ENCODE results near the gene PRICKLE1.

PRICKLE1 gene

DNA sequence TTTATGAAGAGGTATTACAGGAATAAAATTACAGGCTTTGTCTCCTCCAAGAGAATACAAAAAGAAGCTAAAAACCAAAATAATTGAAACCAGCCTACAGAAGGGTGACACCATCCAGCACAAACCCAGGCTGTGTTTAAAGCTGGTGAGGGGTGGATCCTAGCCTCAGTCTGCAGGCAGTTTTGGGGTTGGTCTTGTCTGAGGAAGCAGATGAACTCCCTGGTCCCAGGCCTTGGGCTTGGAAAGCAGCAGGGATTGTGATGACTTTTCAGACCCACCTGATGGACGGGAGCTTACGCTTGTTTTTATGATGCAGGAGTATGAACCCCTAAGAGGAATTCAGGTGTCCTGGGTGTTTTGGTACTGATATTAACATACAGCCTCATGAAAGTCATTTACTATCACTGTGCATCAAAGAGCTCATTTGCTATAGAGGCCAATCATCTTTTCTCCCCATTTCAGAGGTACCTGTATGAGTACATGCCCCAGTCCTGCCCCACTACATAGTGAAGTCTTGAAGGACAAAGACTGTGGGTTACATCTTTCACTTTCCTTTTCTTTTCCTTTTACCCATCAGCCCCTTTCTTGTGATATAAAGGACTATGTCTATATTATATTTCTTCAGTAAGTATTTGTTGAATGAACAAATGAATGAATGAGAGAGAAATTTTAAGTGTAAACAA, 18.1 kb downstream of the PRICKLE1 start:
- H3K9ac ChIP-seq (ENCODE audit: low read depth, low read length), result no peak overlapping the region
- H3K27me3 ChIP-seq (ENCODE audit: control insufficient read depth, insufficient read depth, low read length), result no peaks in the 10 kb centered on the region
- H3K4me1 ChIP-seq (ENCODE audit: control insufficient read depth, insufficient read depth, low read length), result no peaks in the 10 kb centered on the region
- no peaks in the 10 kb centered on the region for H3K36me3 ChIP-seq (ENCODE audit: insufficient read depth, low read length)
- H3K4me3 ChIP-seq (ENCODE audit: low read length), result no peak overlapping the region
- H3K9me3 ChIP-seq (replicated peaks; ENCODE audit: low read length), result no peaks in the 10 kb centered on the region
- no peak overlapping the region for H3K4me2 ChIP-seq (ENCODE audit: low read length)

DNA sequence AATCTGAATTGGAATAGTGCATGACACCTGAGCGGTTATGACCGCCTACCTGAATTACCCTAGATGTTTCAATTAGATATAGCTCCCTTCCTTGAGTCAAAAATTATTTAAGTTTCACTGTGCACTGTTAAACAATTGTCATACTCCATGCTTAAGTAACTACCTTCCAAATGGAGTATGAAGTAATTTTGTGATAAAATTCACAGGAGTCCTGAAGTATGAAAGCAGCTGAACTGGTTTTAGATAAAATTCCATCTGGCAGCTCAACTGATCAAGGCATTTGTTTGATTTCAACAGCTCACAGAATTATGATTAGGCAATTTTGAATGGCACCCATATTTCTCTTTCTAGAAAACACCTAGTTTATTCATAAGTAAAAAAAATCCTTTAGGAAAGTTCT, 19.5 kb downstream of the PRICKLE1 start:
- H3K36me3 ChIP-seq (ENCODE audit: insufficient read depth, low read length), result no peaks in the 10 kb centered on the region
- no peak overlapping the region for H3K9ac ChIP-seq (ENCODE audit: low read depth, low read length)
- H3K4me3 ChIP-seq (ENCODE audit: low read length), result no peak overlapping the region
- H3K9me3 ChIP-seq (replicated peaks; ENCODE audit: low read length), result no peaks in the 10 kb centered on the region
- H3K4me2 ChIP-seq (ENCODE audit: low read length), result no peak overlapping the region
- peaks cover 10% of the 10 kb centered on the region for H3K4me1 ChIP-seq (ENCODE audit: control insufficient read depth, insufficient read depth, low read length)
- no peaks in the 10 kb centered on the region for H3K27me3 ChIP-seq (ENCODE audit: control insufficient read depth, insufficient read depth, low read length)

DNA sequence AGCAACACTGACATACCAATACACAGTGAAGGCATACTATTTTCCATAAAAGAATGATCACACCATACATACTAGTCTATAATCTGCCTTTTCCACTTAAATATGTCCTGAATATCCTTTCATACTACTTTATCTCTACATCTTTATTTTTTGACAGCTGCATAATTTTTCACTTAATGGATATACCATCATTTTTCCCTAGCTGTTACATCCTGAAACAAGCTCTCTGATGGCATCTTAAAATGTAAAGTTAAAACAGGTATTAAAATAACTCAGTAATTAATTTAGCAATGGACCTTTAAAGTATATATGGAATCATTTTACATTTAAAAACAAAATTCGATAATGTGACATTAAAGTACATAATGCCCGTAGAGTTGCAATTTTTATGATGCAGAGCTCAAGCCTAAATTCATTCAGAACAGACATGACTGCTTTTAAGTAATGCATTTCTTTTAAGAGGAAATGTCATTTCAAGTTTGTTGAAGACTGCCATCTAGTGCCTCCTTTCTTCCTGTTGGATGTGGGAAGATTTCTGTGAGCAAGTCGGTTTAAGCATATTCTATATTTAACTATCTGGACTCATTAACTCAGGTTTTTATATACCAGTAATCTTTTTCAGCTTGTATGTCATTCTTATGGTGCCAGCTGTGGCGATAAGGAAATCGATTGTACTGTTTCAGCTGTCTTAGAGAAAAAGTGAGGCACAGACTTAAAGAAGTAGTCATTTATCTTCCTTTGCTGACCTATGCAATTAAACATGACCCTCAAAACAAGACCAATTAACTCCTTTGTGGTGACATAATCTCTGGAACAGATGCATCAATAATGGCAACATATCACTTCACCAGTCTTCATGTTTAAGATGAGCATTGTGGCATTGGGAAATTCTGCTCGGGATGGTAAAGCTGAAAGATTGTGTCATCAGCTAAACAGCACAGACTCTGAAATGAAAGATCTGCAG, 20.3 kb downstream of the PRICKLE1 start:
- Histone ChIP-seq H3K4me3 (ENCODE audit: low read length) (no peak overlapping the region), H3K4me2 (ENCODE audit: low read length) (no peak overlapping the region), H3K9me3 (replicated peaks; ENCODE audit: low read length) (no peaks in the 10 kb centered on the region), H3K36me3 (ENCODE audit: insufficient read depth, low read length) (no peaks in the 10 kb centered on the region), H3K9ac (ENCODE audit: low read depth, low read length) (no peak overlapping the region), H3K4me1 (ENCODE audit: control insufficient read depth, insufficient read depth, low read length) (peaks cover 17% of the 10 kb centered on the region), H3K27me3 (ENCODE audit: control insufficient read depth, insufficient read depth, low read length) (no peaks in the 10 kb centered on the region)

DNA sequence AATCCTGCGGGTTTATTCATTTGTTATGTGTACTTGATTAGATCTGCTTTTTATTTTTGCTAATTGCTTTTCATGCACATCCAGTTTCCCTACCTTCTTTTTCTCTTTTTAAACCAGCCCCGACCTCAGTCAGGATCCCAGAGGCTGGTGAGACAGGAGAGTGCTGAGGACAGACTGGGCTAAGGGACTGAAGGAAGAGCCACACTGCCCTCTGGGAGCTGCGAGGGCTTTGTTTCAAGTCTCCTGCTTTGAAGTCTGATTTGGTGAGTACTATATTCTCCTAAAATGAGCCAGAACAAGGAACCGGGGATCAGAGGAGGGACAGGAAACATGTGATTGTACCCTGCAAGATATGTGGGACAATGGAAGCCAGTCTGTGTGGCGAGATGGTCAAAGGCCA, 23.9 kb downstream of the PRICKLE1 start:
- Histone ChIP-seq H3K27me3 (ENCODE audit: control insufficient read depth, insufficient read depth, low read length) (no peaks in the 10 kb centered on the region), H3K9ac (ENCODE audit: low read depth, low read length) (no peak overlapping the region), H3K4me2 (ENCODE audit: low read length) (no peak overlapping the region), H3K4me3 (ENCODE audit: low read length) (no peak overlapping the region), H3K9me3 (replicated peaks; ENCODE audit: low read length) (no peaks in the 10 kb centered on the region), H3K4me1 (ENCODE audit: control insufficient read depth, insufficient read depth, low read length) (peaks cover 33% of the 10 kb centered on the region), H3K36me3 (ENCODE audit: insufficient read depth, low read length) (no peaks in the 10 kb centered on the region)

DNA sequence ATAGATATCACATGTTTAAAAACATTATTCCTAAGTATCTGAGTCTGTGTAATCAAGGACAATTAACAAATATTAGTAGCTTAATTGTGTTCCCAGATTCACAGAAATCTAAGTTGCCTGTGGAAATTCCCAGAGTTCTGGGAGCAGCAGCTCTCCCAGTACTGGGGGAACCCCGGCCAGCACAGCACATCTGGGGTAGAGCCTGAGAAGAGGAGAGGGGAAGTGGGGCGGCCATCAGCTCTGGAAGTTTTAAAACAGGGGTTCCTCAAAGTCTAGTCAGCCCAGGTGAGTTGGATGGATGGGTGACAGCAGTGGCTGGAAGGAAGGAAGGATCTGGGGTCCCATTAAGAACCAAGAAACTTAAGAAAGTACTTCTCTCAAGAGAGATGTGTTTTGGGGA, 24.6 kb downstream of the PRICKLE1 start:
- no peaks in the 10 kb centered on the region for H3K36me3 ChIP-seq (ENCODE audit: insufficient read depth, low read length)
- peak overlapping the region; percentile 6 for H3K9ac ChIP-seq (ENCODE audit: low read depth, low read length)
- H3K4me3 ChIP-seq (ENCODE audit: low read length), result peak overlapping the region; percentile 7
- H3K4me1 ChIP-seq (ENCODE audit: control insufficient read depth, insufficient read depth, low read length), result peaks cover 33% of the 10 kb centered on the region
- H3K9me3 ChIP-seq (replicated peaks; ENCODE audit: low read length), result no peaks in the 10 kb centered on the region
- H3K4me2 ChIP-seq (ENCODE audit: low read length), result peak overlapping the region; percentile 54
- H3K27me3 ChIP-seq (ENCODE audit: control insufficient read depth, insufficient read depth, low read length), result no peaks in the 10 kb centered on the region

DNA sequence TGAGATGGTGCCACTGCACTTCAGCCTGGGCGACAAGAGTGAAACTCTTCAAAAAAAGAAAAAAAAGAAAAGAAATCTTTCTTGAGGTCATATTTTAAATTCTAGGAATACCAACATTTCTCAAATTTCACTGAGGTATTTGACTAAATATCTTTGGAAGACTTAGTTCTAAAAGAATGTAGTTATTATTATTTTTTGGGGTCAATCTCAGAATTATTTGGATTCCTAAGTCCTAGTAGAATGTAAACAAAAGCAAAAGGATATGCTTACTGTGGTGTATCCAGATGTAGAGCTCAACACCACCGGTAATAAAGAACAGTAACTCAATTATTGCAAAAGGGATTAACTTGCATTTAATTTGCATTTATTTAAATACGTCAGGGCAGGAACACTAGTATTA, 25.0 kb downstream of the PRICKLE1 start:
- H3K9ac ChIP-seq (ENCODE audit: low read depth, low read length), result no peak overlapping the region
- H3K9me3 ChIP-seq (replicated peaks; ENCODE audit: low read length), result no peaks in the 10 kb centered on the region
- H3K36me3 ChIP-seq (ENCODE audit: insufficient read depth, low read length), result no peaks in the 10 kb centered on the region
- no peaks in the 10 kb centered on the region for H3K27me3 ChIP-seq (ENCODE audit: control insufficient read depth, insufficient read depth, low read length)
- H3K4me3 ChIP-seq (ENCODE audit: low read length), result peak overlapping the region; percentile 7
- peaks cover 33% of the 10 kb centered on the region for H3K4me1 ChIP-seq (ENCODE audit: control insufficient read depth, insufficient read depth, low read length)
- peak overlapping the region; percentile 54 for H3K4me2 ChIP-seq (ENCODE audit: low read length)

DNA sequence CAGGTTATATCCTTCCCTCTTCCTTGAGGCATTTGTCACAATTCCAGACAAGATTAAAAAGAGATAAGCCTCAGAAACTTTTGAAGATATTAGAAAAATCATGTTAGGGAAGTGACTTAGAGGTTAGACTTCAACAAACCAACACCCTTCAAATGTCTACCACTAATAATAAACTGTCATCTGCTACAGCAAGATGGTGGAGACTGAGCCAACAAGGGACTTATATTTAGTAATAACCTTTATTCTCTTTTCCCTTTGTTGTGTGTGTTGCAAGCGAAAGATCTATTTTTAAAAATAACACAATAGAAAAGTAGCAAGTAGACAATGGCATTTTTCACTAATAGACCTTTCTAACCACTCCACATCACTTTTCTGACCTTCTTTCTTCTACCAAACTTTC, 28.6 kb downstream of the PRICKLE1 start:
- no peaks in the 10 kb centered on the region for H3K9me3 ChIP-seq (replicated peaks; ENCODE audit: low read length)
- no peaks in the 10 kb centered on the region for H3K36me3 ChIP-seq (ENCODE audit: insufficient read depth, low read length)
- H3K9ac ChIP-seq (ENCODE audit: low read depth, low read length), result no peak overlapping the region
- peaks cover 33% of the 10 kb centered on the region for H3K4me1 ChIP-seq (ENCODE audit: control insufficient read depth, insufficient read depth, low read length)
- no peak overlapping the region for H3K4me2 ChIP-seq (ENCODE audit: low read length)
- no peaks in the 10 kb centered on the region for H3K27me3 ChIP-seq (ENCODE audit: control insufficient read depth, insufficient read depth, low read length)
- no peak overlapping the region for H3K4me3 ChIP-seq (ENCODE audit: low read length)

DNA sequence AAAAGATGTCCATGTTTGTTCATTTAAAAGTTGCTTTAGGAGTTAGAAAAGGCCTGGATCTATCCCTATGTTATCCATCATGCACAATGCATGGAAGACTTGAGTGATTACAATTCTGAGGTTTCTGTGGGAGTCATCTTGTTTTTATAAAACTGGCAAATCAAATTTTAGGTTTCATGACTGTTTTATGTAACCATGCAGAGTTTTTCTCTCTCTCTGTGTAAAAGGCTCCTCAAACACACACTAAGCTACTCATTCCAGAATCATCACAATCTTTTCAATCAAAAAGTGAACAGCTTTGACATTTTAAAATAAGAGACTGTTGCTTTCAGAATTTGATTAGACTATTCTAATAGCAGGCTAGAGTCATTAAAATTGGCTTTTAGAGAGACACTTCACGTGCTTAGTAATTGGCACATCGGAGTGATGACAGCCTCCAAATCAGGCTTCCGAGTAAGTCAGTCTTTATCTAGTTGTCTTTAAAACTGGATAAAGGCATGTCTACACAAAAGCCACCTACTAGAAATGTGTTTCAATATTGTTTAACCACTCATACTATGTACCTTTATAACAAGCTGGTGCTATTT, 31.9 kb downstream of the PRICKLE1 start:
- H3K36me3 ChIP-seq (ENCODE audit: insufficient read depth, low read length), result no peaks in the 10 kb centered on the region
- no peak overlapping the region for H3K4me2 ChIP-seq (ENCODE audit: low read length)
- no peaks in the 10 kb centered on the region for H3K9me3 ChIP-seq (replicated peaks; ENCODE audit: low read length)
- H3K9ac ChIP-seq (ENCODE audit: low read depth, low read length), result no peak overlapping the region
- H3K4me3 ChIP-seq (ENCODE audit: low read length), result no peak overlapping the region
- no peaks in the 10 kb centered on the region for H3K27me3 ChIP-seq (ENCODE audit: control insufficient read depth, insufficient read depth, low read length)
- peaks cover 15% of the 10 kb centered on the region for H3K4me1 ChIP-seq (ENCODE audit: control insufficient read depth, insufficient read depth, low read length)

DNA sequence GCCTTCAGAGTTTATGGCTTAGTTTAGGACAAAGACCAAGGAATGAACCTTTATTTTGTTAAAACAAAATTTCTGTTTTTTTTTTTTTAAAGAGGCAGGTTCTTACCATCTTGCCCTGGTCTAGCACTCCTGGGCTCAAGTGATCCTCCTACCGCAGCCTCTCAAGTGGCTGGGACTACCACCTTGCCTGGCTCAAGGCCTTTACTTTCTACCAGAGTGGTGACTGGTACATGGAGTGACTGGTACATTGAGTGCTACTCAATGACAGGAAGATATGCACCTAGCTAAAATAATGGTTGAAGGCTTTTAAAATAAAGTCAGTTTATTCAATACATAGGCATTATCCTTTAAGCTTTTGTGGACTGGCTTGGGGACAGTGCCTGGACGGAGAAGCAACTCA, 32.6 kb downstream of the PRICKLE1 start:
- H3K4me1 ChIP-seq (ENCODE audit: control insufficient read depth, insufficient read depth, low read length), result peaks cover 12% of the 10 kb centered on the region
- H3K9ac ChIP-seq (ENCODE audit: low read depth, low read length), result no peak overlapping the region
- no peak overlapping the region for H3K4me3 ChIP-seq (ENCODE audit: low read length)
- H3K9me3 ChIP-seq (replicated peaks; ENCODE audit: low read length), result no peaks in the 10 kb centered on the region
- no peaks in the 10 kb centered on the region for H3K36me3 ChIP-seq (ENCODE audit: insufficient read depth, low read length)
- H3K27me3 ChIP-seq (ENCODE audit: control insufficient read depth, insufficient read depth, low read length), result no peaks in the 10 kb centered on the region
- H3K4me2 ChIP-seq (ENCODE audit: low read length), result no peak overlapping the region

DNA sequence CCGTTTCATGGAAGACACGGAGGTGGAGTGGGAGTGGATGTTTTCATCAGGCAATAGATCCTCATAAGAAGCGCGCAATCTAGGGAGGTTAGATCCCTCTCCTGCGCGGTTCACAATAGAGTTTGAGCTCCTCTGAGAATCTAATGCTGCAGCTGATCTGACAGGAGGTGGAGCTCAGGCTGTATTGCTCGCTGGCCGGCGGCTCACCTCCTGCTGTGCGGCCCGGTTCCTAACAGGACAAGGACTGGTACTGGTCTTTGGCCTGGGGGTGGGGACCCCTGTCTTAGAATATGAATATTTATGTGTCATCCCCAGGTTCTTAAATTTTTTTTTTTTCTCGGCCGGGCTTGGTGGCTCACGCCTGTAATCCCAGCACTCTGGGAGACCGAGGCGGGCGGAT, 36.7 kb downstream of the PRICKLE1 start:
- Histone ChIP-seq H3K4me2 (ENCODE audit: low read length) (no peak overlapping the region), H3K4me1 (ENCODE audit: control insufficient read depth, insufficient read depth, low read length) (no peaks in the 10 kb centered on the region), H3K36me3 (ENCODE audit: insufficient read depth, low read length) (no peaks in the 10 kb centered on the region), H3K9ac (ENCODE audit: low read depth, low read length) (no peak overlapping the region), H3K9me3 (replicated peaks; ENCODE audit: low read length) (no peaks in the 10 kb centered on the region), H3K27me3 (ENCODE audit: control insufficient read depth, insufficient read depth, low read length) (no peaks in the 10 kb centered on the region), H3K4me3 (ENCODE audit: low read length) (no peak overlapping the region)

DNA sequence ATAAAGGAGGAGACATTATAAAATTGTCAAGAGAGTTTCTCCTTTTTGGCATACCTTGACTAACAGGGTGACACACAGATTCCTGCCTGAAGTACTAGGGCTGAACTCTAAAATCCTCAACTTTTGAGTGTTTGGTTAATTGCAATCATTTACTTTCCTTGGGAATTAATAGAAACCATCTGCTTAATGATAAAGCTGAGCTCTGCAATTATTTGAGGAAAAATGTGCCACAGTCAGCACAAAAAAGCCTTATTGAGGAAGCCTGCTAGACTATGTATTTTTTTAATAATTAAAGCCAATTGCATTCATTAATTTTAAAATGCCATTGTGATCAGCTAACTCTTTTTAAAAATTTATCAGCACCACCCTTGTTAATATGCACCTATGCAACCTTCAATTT, 38.7 kb downstream of the PRICKLE1 start:
- Histone ChIP-seq H3K9me3 (replicated peaks; ENCODE audit: low read length) (no peaks in the 10 kb centered on the region), H3K4me2 (ENCODE audit: low read length) (no peak overlapping the region), H3K27me3 (ENCODE audit: control insufficient read depth, insufficient read depth, low read length) (no peaks in the 10 kb centered on the region), H3K9ac (ENCODE audit: low read depth, low read length) (no peak overlapping the region), H3K4me3 (ENCODE audit: low read length) (no peak overlapping the region), H3K36me3 (ENCODE audit: insufficient read depth, low read length) (no peaks in the 10 kb centered on the region), H3K4me1 (ENCODE audit: control insufficient read depth, insufficient read depth, low read length) (no peaks in the 10 kb centered on the region)

All from skeletal muscle satellite cell (primary cell).